NCI-H146 treated with DMSO at 0.1 percent for 48 hours (cell line): ENCODE results near the gene IL4R.
"Not testable (repeated sequence)": the region's sequence is repeated elsewhere in the genome, so short reads cannot be mapped to it uniquely, and the experiment has no call there.

Experiments used
- DNase-seq: peaks from one replicate; lab custom pipeline; 2025; ENCODE audit not compliant: unreplicated experiment; lab: John Stamatoyannopoulos, UW

The IL4R gene

GRCh38 chr16:27313422-27314160 lies at the start of gene IL4R:
Gene IL4R, plus strand, starts transcription at chr16:27313974. Its CDS starts 26,230 bp downstream, at chr16:27340204.
- no peak for DNase-seq

GRCh38 chr16:27264151-27264550 lies 49.6 kb upstream of the IL4R start:
- DNase-seq: no peak

- DNase-seq: no peak
Observed at GRCh38 chr16:27265982-27266381, 47.8 kb upstream of the IL4R start.

GRCh38 chr16:27267037-27267677 lies 46.6 kb upstream of the IL4R start:
- no peak for DNase-seq

GRCh38 chr16:27268376-27269299 lies 45.1 kb upstream of the IL4R start, which contains the start of gene NSMCE1:
Gene NSMCE1, minus strand, starts transcription at chr16:27268772. Its CDS starts 11,202 bp downstream, at chr16:27257570.
- DNase-seq: peak; percentile 91

GRCh38 chr16:27269300-27270150 lies 44.2 kb upstream of the IL4R start:
- DNase-seq: no peak

- DNase-seq: no peak
Observed at GRCh38 chr16:27270349-27270748, 43.4 kb upstream of the IL4R start.

- DNase-seq: no peak
Observed at GRCh38 chr16:27272076-27272475, 41.7 kb upstream of the IL4R start.

- DNase-seq: not testable (repeated sequence)
Observed at GRCh38 chr16:27272697-27273096, 41.1 kb upstream of the IL4R start.

- no peak for DNase-seq
Observed at GRCh38 chr16:27273330-27273669, 40.5 kb upstream of the IL4R start.

- no peak for DNase-seq
Observed at GRCh38 chr16:27273670-27274423, 39.9 kb upstream of the IL4R start.

GRCh38 chr16:27274424-27274874 lies 39.3 kb upstream of the IL4R start:
- DNase-seq: not testable (repeated sequence)

- DNase-seq: no peak
Observed at GRCh38 chr16:27275394-27275793, 38.4 kb upstream of the IL4R start.

GRCh38 chr16:27281243-27281642 lies 32.5 kb upstream of the IL4R start:
- no peak for DNase-seq

GRCh38 chr16:27284865-27285675 lies 28.7 kb upstream of the IL4R start:
- no peak for DNase-seq

- DNase-seq: no peak
Observed at GRCh38 chr16:27285676-27286196, 28.0 kb upstream of the IL4R start.

- no peak for DNase-seq
Observed at GRCh38 chr16:27286451-27286850, 27.3 kb upstream of the IL4R start.

- no peak for DNase-seq
Observed at GRCh38 chr16:27287051-27287811, 26.5 kb upstream of the IL4R start.
